Measurements from ENCODE around the gene TNNT1. TPM values are rescaled to one million over a fixed set of nuclear protein-coding genes. Genes with fewer than 3 reads are reported as not detected.

TNNT1 gene
- total RNA-seq, 1 donor from 2014 or later = 74.1 TPM

- Histone ChIP-seq H3K4me3 (no peak overlapping the region), H3K79me2 (ENCODE audit: low read depth) (no peaks in the 10 kb centered on the region), H3K9me3 (ENCODE audit: low read depth) (no peaks in the 10 kb centered on the region), H2AFZ (replicated peaks) (no peak overlapping the region), H3F3A (ENCODE audit: low read depth) (peaks cover 18% of the 10 kb centered on the region), H3K9ac (no peak overlapping the region), H3K4me1 (peaks cover 4% of the 10 kb centered on the region), H3K27ac (no peak overlapping the region), H3K27me3 (peaks cover 66% of the 10 kb centered on the region), H3K36me3 (no peaks in the 10 kb centered on the region), H4K20me1 (ENCODE audit: low read depth) (no peaks in the 10 kb centered on the region), H3K4me2 (no peak overlapping the region)
- Mint-ChIP-seq H3K36me3 (peaks cover 2% of the 10 kb centered on the region), H3K9me3 (peaks cover under 1% of the 10 kb centered on the region), H3K27me3 (ENCODE audit: insufficient read depth, low read depth) (peaks cover 40% of the 10 kb centered on the region), H3K4me3 (peak overlapping the region; percentile 43), H3K4me1 (peaks cover 27% of the 10 kb centered on the region), H3K27ac (no peak overlapping the region)
- no peak for DNase-seq (ENCODE audit: low spot score)
- no peak for TF ChIP-seq EZH2phosphoT487 (IDR thresholded peaks at IDR 0.05)
- no peak for TF ChIP-seq EZH2 (IDR thresholded peaks at IDR 0.05)
- no peak for TF ChIP-seq CTCF (IDR thresholded peaks at IDR 0.05)
Observed at GRCh38 chr19:55169136-55169535, 20.1 kb upstream of the TNNT1 start.

- Histone ChIP-seq H3K27ac (peak within 1 kb of the TSS; percentile 83), H3K9ac (peak within 1 kb of the TSS; percentile 43)
- peaks cover 2% of the 10 kb centered on the region for H3K36me3 Mint-ChIP-seq
Observed at GRCh38 chr19:55166530-55167268, 17.7 kb upstream of the TNNT1 start, which contains the start of gene DNAAF3. TSS of gene DNAAF3 (minus strand) at chr19:55166613. CDS start at chr19:55166413, 200 bp downstream.

DNA sequence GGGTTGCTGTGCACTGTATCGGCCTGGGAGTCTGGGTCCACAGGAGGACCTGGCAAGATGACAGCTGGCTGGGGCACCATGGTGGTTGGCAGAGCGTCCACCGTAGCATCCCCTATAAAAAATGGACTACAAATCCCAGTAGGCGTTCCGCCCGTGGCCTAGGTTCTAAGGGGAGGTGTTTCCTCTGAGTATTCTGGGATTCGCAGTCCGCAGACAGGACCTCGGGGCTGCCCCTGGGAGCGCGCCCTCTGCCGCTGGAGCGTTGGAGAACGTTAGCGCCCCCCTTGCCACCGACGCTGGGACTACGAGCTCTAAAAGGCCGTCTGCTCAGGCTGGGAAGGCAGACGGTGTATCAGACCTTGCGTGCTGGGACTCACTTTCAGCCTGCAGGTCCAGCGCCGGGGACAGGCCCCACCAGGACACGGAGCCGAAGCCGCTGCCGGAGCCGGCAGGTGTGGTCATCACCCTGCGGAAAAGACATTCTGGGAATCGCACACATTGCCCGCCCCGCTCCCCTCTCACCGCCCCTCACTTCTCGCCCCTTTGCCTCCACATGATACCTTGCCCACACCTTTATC, 17.0 kb upstream of the TNNT1 start:
- Histone ChIP-seq H4K20me1 (ENCODE audit: low read depth) (no peaks in the 10 kb centered on the region), H3K79me2 (ENCODE audit: low read depth) (no peaks in the 10 kb centered on the region), H3K27me3 (peaks cover 56% of the 10 kb centered on the region), H3K9me3 (ENCODE audit: low read depth) (no peaks in the 10 kb centered on the region), H3K4me1 (peaks cover 4% of the 10 kb centered on the region), H3K4me3 (peak overlapping the region; percentile 63), H3F3A (ENCODE audit: low read depth) (no peaks in the 10 kb centered on the region), H3K27ac (no peak overlapping the region), H3K9ac (no peak overlapping the region), H3K36me3 (no peaks in the 10 kb centered on the region), H3K4me2 (peak overlapping the region; percentile 80), H2AFZ (replicated peaks) (peak overlapping the region; percentile 84)
- peak; percentile 86 for TF ChIP-seq CTCF (IDR thresholded peaks at IDR 0.05)
- TF ChIP-seq EZH2phosphoT487 (IDR thresholded peaks at IDR 0.05) = no peak
- TF ChIP-seq EZH2 (IDR thresholded peaks at IDR 0.05) = no peak
- Mint-ChIP-seq H3K4me3 (peak overlapping the region; percentile 96), H3K36me3 (no peaks in the 10 kb centered on the region), H3K9me3 (no peaks in the 10 kb centered on the region), H3K27ac (no peak overlapping the region), H3K27me3 (ENCODE audit: insufficient read depth, low read depth) (peaks cover 22% of the 10 kb centered on the region), H3K4me1 (peaks cover 13% of the 10 kb centered on the region)
- DNase-seq (ENCODE audit: low spot score) = peak; percentile 97

More at GRCh38 chr19:55166530-55167268, 17.7 kb upstream of the TNNT1 start, which contains the start of gene DNAAF3:
- Mint-ChIP-seq H3K27ac (peak within 1 kb of the TSS; percentile 98), H3K4me1 (peaks cover 16% of the 10 kb centered on the region), H3K4me3 (peak within 1 kb of the TSS; percentile 96), H3K27me3 (ENCODE audit: insufficient read depth, low read depth) (peaks cover 26% of the 10 kb centered on the region), H3K9me3 (no peaks in the 10 kb centered on the region)
- Histone ChIP-seq H3K27me3 (peaks cover 56% of the 10 kb centered on the region), H3K4me2 (peak within 1 kb of the TSS; percentile 84), H3F3A (ENCODE audit: low read depth) (no peaks in the 10 kb centered on the region), H4K20me1 (ENCODE audit: low read depth) (no peaks in the 10 kb centered on the region), H3K79me2 (ENCODE audit: low read depth) (no peaks in the 10 kb centered on the region), H3K4me1 (peaks cover 4% of the 10 kb centered on the region), H3K9me3 (ENCODE audit: low read depth) (no peaks in the 10 kb centered on the region), H3K4me3 (peak within 1 kb of the TSS; percentile 63), H2AFZ (replicated peaks) (peak within 1 kb of the TSS; percentile 98), H3K36me3 (no peaks in the 10 kb centered on the region)
- TF ChIP-seq EZH2phosphoT487 (IDR thresholded peaks at IDR 0.05) (no peak), CTCF (IDR thresholded peaks at IDR 0.05) (no peak), EZH2 (IDR thresholded peaks at IDR 0.05) (no peak)
- peak; percentile 99 for DNase-seq (ENCODE audit: low spot score)
